GM06990 (cell line): ENCODE data around the gene UPF1.

Experiments used
- DNase-seq: peaks from one replicate; pipeline ENCODE4 v3.0.0-alpha.2; 2011; ENCODE audit not compliant: insufficient read length; ENCODE audit errors: extremely low read depth
- H3K27me3 ChIP-seq: replicated peaks from 2 replicates; pipeline ENCODE4 v1.6.0; 2011; ENCODE audit warnings: low read length; ENCODE audit not compliant: control insufficient read depth, insufficient read depth
- H3K36me3 ChIP-seq: 2 replicates; pipeline ENCODE4 v1.5.1; 2011; ENCODE audit warnings: low read length; ENCODE audit not compliant: control insufficient read depth, insufficient read depth
- H3K4me3 ChIP-seq: replicated peaks from 2 replicates; pipeline ENCODE4 v1.5.1; 2011; ENCODE audit warnings: low read depth, mild to moderate bottlenecking, control low read depth, low read length
- TF ChIP-seq, protein P1 (sequence below): IDR thresholded peaks from 2 replicates; pipeline ENCODE4 v1.5.1; 2011; ENCODE audit warnings: low read length, control low read depth, mild to moderate bottlenecking, inconsistent platforms; ENCODE audit not compliant: insufficient read depth, poor library complexity, severe bottlenecking

UPF1 gene

DNA sequence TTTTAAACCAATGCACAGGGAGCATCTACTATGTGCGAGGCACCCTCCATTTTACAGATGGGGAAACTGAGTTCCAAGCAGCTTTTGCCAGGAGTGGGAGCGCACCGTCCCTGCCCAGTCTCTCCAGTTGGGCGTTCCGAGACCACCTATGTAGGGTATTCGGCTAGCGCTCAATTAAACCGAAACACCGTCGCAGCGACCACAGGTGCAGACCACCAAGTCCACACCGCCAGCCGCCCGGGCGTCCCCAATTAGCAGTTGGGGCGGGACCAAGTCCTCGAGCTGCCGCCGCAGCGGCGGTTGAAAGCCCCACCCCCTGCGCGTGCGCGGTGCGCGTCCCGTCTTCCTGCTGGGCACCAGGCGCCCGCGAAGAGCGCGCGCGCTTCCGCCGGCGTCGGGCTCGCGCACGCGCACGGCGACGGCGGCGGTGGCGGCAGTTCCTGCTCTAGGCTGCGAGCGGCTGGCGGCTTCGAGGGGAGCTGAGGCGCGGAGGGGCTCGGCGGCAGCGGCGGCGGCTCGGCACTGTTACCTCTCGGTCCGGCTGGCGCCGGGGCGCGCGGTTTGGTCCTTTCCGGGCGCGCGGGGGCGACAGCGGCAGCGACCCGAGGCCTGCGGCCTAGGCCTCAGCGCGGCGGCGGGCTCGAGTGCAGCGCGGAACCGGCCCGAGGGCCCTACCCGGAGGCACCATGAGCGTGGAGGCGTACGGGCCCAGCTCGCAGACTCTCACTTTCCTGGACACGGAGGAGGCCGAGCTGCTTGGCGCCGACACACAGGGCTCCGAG lies at the start of gene UPF1:
TSS of gene UPF1 (plus strand) at position 436 of the 782 bp plus-strand sequence. CDS start at position 687, 251 bp downstream.
- peak within 1 kb of the TSS; percentile 81 for H3K4me3 ChIP-seq
- no peaks in the 10 kb centered on the region for H3K27me3 ChIP-seq
- TF ChIP-seq, protein P1, sequence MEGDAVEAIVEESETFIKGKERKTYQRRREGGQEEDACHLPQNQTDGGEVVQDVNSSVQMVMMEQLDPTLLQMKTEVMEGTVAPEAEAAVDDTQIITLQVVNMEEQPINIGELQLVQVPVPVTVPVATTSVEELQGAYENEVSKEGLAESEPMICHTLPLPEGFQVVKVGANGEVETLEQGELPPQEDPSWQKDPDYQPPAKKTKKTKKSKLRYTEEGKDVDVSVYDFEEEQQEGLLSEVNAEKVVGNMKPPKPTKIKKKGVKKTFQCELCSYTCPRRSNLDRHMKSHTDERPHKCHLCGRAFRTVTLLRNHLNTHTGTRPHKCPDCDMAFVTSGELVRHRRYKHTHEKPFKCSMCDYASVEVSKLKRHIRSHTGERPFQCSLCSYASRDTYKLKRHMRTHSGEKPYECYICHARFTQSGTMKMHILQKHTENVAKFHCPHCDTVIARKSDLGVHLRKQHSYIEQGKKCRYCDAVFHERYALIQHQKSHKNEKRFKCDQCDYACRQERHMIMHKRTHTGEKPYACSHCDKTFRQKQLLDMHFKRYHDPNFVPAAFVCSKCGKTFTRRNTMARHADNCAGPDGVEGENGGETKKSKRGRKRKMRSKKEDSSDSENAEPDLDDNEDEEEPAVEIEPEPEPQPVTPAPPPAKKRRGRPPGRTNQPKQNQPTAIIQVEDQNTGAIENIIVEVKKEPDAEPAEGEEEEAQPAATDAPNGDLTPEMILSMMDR: no peak
- peak; percentile 99 for DNase-seq
- peaks cover 3% of the 10 kb centered on the region; the same call in 1 of the 2 replicates for H3K36me3 ChIP-seq

DNA sequence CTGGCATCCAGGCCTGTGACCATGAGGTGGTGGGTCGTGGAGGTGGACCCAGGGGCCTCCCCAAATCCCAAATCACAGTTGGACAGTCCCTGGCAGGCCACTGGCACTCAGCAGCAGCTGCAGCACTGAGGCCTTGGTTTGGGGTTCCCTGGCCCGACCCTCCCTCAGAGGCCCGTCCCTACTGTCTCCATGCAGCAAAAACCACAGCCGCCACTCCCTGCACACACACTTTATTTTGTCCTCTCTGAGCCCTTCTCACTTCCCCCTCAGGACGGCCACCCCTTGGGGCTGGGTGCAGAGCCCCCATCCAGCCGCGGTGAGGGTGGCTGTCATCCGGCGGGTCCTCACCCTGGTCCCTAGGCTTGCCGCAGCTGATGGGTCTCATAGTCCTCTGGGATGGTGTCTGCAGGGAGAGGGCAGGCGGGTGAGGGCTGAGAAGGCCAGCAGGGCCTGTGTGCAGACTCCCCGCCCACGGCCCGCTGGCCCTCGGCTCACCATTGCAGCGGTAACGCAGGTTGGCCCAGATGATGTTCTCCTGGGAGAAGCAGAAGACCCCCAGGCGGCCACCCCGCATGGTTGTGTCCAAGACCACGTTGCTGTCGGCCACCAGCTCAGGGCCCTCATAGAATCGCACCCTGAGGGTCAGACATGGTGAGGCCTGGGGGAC lies 49.1 kb upstream of the UPF1 start:
- Histone ChIP-seq H3K27me3 (no peaks in the 10 kb centered on the region; the same call in 1 of the 2 replicates), H3K36me3 (no peaks in the 10 kb centered on the region), H3K4me3 (no peak overlapping the region)
- no peak for DNase-seq
- TF ChIP-seq, protein P1: no peak

DNA sequence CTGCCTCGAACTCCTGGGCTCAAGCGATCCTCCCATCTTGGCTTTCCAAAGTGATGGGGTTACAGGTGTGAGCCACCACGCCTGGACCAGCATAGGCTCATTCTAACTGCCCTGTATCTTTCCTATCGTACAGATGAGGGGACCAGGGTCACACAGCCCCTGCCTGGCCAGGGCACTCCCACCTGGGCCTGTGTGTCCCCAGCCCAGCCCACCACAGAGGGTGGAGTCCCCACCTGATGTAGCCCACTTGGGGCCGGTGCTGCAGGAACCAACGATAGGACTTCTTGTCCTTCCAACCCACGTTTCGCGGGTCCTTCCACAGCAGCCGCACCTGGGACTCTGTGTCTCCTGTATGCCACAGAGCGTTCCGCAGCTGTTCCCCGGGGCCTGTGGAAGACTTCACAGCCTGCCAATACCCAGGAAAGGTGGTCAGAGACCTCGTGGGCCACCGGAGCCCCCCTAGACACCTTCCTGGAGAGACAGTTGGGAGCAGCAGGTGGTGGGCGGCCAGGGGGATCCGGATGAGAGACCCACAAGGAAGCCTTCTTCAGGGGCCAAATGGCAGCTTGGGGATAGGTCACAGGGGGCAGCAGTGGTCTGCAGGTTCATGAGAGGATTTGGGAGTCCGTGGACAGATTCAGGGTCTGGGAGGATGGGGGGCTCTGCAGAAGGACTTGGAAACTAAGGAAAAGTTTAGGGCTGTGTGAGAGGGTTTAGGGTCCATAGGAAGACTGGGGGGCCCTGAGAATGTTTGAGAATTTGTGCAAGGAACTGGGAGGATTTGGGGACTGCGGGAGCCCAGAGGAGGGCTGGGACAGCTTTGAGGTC lies 47.6 kb upstream of the UPF1 start:
- Histone ChIP-seq H3K4me3 (no peak overlapping the region), H3K36me3 (no peaks in the 10 kb centered on the region), H3K27me3 (no peaks in the 10 kb centered on the region; the same call in 1 of the 2 replicates)
- DNase-seq: no peak
- TF ChIP-seq, protein P1: no peak

DNA sequence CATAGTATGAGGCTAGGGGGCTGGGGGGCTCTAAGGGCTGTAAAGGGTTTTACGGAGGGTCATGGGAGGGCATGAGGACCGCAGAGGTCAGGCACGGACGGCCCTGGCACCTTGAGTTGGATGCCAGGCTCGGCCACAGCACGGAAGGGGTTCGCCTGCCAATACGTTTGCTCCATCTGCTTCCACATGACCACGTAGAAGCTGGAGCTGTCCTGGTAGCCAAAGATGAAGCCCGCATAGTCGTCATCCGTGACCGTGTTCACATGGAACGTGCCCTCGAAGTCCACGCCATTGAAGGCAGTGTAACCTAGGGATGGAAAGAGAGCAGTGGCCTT lies 47.0 kb upstream of the UPF1 start:
- DNase-seq: no peak
- H3K36me3 ChIP-seq: no peaks in the 10 kb centered on the region
- H3K4me3 ChIP-seq: no peak overlapping the region
- TF ChIP-seq, protein P1: no peak
- H3K27me3 ChIP-seq: no peaks in the 10 kb centered on the region; the same call in 1 of the 2 replicates

DNA sequence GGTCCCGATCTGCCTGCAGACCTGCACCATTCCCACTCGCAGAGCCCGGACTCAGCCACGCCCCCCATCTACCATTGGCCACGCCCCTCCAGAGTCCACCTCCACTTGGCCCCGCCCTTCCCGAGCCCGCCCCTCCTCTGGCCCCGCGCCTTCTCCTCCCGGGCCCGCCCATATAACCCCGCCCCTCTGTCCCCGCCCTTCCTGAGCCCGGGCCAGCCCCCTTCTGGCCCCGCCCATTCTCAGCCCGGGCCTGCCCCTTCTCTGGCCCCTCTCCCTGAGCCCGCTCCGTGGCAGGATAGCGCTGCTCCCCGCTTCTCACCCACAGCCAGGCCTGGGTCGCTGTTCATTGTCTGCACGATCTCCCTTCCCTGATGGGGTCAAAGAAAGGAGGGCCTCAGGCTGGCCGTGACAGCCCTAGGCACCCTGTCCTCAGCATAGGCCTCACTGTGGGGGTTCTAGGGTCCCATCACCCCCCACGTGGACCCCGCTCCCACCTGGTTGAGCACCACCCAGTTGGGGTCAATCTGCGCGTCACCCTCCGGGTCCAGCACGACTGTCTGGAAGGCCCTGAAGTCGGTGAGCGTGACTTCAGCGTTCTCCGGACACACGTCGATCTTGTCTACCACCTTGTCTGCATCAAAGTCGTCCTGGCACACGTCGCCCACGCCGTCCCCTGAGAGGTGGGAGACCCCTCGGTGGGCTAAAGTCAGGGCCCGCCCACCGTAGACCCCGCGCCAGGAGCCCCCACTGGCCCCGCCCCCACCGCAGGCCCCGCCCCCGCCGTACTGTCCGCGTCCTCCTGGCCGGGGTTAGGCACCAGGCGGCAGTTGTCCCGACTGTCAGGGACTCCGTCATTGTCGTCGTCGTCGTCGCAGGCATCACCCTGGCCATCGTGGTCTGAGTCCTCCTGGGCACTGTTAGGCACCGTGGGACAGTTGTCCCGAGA lies 46.3 kb upstream of the UPF1 start:
- Histone ChIP-seq H3K36me3 (no peaks in the 10 kb centered on the region), H3K27me3 (no peaks in the 10 kb centered on the region; the same call in 1 of the 2 replicates), H3K4me3 (no peak overlapping the region)
- TF ChIP-seq, protein P1: no peak
- peak; percentile 69 for DNase-seq
